HG03575 (cell line): ENCODE results near the gene COL3A1.

Experiments
- ATAC-seq: cut with Tn5 transposase; IDR thresholded peaks from one replicate; pipeline ENCODE4 v1.9.1; 2021; ENCODE audit not compliant: unreplicated experiment, insufficient number of reproducible peaks, low FRiP score; ENCODE audit errors: extremely low read depth

Gene COL3A1

DNA sequence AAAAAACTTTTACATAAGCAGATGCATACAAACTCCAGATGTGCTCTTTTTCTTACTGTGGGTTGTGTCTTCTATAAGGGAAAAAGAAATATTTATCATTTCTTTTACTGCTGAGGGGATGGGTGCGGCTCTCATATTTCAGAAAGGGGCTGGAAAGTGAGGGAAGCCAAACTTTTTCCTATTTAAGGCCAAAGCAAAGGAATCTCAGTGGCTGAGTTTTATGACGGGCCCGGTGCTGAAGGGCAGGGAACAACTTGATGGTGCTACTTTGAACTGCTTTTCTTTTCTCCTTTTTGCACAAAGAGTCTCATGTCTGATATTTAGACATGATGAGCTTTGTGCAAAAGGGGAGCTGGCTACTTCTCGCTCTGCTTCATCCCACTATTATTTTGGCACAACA, at the start of gene COL3A1:
COL3A1 (plus strand) TSS at position 210 of the 400 bp plus-strand sequence; CDS start at position 327, 117 bp downstream.
- ATAC-seq, result no peak

DNA sequence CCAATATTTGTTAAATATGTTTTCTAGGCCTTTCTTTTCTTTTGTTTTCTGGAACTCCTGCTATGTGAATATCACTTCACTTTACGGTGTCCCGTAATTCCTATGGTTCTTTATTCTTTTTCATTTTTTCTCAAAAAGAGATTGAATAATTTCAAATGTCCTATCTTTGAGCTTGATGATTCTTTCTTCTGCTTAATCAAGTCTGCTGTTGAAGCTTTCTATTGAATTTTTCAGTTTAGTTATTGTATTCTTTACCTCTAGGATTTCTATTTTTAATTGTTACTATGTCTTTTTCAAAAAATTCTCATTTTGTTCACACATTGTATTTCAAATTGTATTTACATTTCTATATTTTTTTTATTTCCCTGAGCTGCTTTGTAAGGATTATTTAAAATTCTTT, 45.5 kb upstream of the COL3A1 start:
- ATAC-seq, result no peak

DNA sequence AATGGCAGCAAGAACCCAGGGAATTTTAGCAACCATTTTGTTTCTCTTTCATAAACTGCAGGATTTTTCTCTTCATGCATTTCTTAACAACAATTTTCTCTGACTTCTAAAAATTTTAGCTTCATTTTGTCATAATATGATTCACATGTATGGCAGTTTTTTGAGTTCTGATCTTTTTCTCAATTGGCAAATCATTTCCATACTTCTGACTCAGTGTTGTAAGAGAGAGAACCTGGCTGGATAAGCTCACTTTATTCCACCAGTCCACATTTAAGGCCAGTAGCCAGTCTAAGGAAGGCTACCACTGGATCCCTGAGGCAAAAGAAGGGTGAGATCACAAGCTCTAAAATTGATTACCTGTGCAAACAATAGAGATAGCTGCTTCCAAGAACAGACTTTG, 42.8 kb upstream of the COL3A1 start:
- ATAC-seq, result no peak

DNA sequence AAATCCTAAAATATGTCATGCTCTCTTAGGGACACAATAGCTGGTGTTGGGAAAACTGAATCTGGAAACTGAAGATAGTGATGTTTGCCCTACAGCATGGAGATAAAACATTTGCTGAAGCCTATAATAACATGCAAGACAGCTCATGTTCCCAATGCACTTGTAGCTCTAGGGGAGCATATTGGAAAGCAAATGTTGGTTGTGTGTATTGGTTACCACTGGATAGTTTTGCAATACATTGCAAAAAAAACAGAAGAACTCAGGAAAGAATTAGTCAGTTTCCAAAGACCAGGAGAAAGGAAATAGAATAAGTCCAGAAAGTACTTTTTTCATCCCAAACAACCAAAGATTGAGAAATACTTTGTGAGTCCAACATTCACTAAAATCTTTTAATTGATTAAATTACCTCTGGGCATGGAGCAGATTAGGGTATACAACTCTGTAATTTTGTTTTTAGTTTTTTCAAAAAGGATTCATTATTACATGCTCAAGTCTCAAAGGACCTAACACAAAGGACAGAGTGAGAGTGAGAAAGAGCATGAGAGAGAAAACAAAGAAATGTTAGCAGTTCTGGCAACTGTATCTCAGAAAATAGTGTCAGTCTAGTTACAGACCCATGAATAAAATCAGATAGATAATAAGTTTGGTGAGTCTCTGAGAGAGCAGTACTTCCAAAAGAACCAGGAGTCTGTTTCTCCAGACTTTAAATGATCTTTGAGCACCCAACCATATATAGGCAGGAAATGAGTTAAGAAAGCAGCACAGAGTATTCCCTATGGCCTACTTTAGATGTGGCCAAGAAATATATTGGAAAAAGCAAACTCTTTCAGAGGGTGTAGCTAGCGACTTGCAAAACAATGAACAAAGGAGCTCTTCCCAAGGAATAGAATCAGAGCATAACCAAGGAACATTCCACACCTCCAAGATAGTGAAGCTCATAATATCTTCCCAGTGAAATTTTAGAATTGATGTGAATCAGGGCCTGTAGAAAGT, 36.6 kb upstream of the COL3A1 start:
- ATAC-seq, result no peak

DNA sequence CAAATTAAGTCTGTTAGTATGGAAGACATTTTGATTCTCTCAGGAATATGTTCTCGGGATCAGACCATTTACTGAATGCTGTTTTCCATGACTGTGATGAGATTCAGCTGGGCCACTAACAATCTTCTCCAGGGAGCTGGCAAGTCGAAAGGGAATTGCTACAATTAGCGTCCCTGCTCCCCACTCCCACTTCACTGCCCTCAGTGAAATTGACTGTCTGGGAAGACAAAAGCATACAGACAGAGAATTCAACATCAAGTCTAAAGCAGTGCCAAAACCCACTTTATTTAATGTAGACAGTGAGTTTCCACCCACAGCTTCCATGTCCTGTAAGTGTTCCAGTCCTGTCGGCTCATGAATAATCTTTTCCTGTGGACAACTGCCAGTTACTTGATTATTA, 34.0 kb upstream of the COL3A1 start:
- no peak for ATAC-seq

DNA sequence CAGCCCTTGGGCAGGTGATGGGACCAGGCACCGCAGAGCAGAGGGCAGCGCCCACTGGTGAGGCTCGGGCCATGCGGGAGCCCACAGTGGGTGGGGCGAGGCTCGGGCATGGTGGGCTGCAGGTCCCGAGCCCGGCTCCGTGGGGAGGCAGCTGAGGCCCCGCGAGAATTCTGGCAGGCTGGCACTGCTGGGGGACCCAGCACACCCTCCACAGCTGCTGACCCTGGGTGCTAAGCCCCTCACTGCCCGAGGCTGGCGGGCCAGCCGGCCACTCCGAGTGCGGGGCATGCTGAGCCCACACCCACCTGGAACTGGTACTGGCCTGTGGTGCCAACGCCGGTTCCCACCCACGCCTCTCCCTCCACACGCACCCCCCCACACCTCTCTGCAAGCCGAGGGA, 29.7 kb upstream of the COL3A1 start:
- ATAC-seq, result no peak

DNA sequence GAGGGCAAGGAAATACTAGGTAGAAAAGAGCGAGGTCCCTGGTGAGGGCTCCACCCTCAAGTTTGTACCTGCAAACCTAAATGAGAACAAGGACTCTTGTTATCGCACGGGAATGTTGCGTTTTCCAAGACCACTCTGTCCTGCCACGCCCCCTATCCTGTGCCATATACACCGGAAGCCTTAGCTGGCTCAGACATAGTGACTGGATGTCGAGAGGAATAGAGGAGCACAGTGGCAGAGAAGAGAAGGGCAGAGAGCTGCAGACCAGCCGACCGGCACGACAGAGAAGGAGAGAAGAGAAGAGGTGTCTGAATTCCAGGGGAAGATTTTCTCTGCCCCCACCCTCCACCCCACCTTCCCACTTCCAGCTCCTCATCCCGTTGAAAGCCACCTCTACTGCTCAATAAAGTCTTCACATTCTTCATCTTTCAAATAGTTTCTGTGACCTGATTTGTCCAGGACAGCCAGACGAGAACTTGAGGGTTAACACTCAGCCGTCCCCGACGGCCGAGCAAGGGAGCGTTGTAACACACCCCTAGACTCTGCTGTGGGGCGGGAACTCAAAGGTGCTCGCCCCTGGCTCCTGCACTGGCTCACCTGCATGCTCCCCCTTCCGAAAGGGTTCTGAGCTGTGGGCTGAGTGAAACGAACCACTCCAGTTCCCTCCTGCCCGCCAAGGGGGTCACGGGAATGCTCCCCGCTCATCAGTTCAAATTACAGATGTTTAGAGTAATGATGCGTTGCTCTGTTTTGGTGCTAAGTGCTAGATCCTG, 24.9 kb upstream of the COL3A1 start:
- no peak for ATAC-seq

DNA sequence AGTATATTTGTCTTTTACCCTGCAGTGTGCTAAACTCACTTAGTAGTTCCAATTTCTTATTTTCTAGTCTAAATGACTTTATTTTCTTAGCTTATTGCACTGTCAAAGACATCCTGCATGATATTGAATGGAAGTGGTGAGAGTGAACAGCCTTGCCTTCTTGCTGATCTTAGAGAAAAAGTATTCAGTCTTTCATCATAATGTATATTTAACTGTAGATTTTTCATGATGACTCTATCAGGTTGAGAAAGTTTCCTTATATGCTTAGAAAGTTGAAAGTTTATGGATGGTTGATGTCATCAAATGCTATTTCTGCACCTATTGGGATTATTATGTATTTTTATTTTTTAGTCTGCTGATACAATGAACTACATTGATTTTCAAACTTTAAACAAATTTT, 21.3 kb upstream of the COL3A1 start:
- no peak for ATAC-seq

DNA sequence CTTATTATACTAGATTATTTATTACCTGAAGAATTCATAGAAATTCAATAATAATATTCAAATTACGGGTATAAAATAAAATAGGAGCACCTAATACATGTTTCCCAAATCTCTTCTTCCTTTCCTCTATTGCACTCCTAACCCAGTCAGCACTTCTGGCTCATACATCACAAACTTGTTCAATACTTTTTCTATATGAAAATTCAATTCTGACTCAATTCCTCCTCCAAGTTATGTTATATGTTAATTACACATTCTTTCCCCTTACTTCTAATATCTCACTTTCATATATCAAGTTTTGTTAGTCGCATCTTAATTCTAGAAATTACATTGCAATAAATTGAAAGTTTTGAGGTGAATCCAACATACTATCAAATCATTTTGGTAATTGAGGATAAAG, 17.9 kb upstream of the COL3A1 start:
- ATAC-seq, result no peak

DNA sequence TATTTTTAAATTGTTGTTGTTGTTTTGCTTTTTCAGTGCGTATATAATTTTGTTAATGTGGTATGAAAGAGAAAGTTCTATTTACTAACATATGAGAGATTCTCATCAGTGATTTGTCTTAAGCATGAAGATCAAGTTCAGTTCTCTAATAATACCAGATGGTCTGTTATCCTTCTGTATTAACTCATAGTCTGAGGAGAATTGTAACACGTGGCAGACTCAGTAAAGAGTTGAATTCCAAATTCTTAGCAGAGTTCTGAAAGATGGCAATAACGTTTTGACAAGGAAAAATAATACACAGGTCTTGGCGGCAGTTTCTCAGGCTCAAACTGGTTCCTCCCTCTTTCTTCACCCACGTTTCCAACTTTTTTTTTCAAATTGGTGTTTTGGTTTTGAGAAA, 17.2 kb upstream of the COL3A1 start:
- ATAC-seq, result no peak

DNA sequence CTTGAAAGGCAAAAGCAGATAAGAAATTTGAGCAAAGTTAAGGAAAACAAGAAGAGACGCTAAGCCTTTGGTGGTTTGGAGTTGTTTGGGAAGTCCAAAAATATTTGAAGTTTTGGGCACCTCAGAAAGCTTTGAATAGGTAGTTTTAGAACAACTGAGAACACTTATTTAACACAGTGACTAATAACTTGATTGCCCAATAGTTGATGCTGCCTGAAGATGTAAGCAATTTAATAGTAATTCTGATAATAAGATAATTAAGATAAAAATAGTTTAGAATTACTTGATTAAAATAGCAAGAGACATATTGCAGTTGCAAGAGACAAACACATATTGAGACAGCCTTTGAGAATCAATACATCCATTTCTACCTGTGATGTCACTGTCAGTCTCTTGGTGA, 16.5 kb upstream of the COL3A1 start:
- no peak for ATAC-seq

DNA sequence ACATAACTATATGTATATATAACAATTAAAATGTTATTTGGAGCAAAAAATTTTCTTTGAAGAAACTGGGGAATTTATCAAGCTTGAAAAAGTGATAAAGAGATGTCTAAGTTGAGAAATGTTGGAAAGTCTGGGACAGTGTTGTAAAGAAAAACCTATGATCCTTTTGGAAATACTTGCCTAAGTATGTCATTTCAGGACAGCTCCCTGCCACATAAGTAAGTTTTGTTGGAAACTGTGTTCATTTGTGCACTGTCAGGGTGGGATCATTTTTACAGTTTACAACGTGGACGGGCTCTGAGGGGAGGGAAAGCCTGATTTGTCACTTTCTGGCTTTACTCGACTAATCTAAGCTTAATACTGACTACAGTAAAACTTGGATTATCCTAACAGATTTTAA, 10.4 kb upstream of the COL3A1 start:
- no peak for ATAC-seq

DNA sequence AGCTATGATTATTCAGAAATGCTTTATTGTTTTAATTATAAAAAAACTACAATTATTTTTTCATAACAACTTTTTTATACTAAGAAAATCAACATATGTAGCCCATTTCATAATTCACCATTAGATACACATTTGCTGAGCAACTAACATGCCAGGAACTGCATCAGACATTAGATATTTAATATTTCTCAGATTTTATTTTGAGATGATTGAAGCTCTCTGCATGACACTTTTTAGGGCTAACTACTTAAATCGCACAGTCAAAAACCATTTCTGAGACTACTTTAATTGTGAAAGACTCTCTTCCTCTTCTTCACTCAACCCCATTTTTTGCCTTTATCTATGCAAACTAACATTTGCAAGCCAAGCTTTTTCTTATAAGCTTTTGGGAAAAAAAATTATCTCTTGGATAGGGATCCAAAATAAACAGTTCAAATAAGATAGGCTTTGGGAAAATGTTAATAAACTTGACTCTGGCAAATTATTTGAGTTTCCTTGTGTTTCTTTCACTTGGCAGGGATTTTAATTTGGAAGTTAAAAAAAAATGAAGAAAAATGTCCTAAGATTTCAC, 9.1 kb upstream of the COL3A1 start:
- ATAC-seq, result no peak

DNA sequence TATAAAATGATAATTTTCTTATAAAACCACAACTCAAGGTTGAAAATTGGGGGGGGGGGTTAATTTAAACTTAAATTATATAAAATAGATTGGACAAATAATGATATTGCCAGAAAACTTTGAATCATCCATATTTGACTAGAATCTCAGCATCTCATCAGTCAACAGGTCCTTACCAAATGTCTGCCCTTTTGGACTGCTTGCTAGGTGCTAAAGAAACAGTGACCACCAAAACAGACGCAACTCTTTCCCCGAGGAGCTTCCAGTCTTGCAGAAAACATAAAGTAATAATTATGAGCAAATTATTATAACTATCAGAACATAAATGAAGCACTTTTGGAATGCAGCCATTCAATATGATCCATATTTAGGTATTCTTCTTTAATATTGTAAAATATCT, 8.6 kb upstream of the COL3A1 start:
- ATAC-seq, result no peak

DNA sequence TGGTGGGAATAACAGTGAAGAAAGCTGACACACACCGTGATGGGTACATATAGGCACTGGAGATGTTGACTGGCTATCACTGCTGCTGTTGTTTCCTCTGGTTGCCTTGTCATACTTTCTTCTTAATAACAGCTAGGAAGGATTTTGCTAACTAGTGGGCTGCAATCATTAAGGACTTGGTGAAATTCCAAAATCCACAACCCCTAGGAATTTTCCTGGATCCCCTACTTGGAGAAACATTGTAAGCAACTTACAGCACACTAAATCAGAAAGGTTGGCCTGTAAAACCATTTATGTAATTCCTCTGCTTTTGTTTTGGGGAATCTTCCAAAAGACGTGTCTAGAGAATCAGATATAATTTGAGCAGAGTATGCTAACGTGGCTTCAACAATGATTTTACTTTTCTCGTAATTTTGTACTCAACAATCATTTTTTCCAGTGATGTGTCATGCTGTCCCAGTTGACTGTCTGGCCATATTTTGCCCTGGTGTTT, 8.0 kb upstream of the COL3A1 start:
- ATAC-seq, result no peak

DNA sequence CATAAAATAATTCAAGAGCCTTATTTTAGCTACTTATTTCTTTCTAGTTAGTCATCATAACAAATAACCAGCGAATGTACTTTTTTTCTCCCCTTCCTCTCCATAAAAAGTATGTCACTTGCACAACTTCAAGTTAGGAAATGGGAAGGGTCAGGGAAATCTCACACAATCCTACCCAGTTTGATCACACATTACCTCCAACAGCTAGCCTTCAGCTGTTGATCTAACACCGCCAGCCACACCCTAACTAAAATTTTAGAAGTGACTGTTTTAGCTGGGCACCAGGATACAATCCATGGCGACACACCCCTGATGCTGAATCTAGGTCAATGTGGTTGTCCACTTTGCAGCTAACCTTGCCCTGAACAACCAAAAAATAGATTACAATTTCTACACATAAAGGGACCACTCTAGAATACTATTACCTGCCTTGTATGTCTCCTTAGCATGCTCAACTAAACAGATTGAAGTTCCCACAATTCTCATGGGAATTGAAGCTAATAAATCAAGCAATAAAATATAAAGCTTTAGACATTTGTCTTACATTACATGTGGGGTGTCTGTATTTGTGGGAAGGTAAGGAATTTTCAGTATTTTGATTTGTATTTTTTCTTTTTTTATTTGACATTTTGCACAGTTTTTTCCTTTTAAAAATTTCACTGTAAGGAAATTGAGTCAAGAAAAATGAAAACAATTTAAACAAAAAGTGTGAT, 7.3 kb upstream of the COL3A1 start:
- no peak for ATAC-seq

DNA sequence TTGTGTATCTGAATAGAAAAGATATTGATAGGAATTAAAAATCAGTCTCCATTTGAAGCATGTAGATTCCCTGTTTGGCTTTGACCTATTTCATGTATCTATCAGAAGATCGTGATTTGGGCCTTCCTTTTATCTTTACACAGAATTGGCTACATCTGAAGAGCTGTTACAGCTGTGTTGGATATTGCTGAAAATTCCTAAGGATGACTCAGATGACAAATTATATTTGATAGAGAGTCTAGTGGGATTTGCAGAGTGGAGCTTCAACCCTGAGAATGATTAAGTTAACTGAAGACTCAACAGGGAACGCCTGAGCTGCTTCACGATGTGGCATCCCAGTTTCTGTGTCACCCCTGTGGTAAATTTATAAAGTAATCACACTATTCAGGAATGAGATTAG, 4.9 kb upstream of the COL3A1 start:
- ATAC-seq, result no peak

DNA sequence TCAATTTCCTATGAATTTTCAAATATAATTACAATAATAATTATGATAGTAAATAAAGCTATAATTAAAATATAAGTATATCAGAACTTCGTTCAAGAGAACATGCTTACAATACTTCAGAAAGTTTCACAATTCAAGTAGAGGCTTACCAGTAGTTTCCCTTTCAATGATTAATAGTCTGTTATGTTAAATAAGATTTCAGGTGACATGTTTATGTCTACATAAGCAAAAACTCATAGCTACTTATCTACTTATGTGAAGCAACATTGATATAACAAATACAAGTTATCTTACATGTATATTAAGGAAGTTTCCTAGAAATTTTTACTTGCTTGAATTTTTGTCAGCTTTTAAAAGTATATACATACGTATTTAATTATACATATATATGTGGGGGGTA, 4.5 kb upstream of the COL3A1 start:
- ATAC-seq, result no peak

DNA sequence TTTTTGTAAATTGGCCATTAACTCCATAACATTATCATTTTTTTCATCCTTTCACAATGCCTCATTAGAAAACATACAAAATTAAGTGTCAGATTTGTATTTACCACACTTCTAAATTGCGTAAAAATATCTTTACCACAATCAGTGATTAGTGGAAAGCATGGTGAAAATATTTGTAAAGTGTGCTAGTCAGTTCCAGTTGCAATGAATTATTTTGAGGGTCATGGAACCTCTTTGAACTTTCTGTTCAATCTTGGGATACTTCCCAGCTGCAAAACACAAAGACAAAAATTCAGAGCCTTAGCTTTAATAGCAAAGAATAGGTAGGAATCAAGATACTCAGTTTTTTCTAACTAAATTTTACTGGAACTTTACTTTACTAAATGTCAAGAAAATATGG, 4.0 kb upstream of the COL3A1 start:
- ATAC-seq, result no peak
